HTR-8/SVneo (cell line): ENCODE measurements around the gene PAQR4.

Experiments
- DNase-seq: peaks from one replicate; pipeline ENCODE4 v3.0.0; 2011; ENCODE audit warnings: low spot score, mixed read lengths; ENCODE audit not compliant: insufficient read length
- FAIRE-seq: peaks from 2 replicates; lab custom pipeline; 2011; peaks lifted over from hg19 to GRCh38; lab: Jason Lieb, UNC

PAQR4 gene

GRCh38 chr16:3019594-3020246 lies 50.6 kb downstream of the PAQR4 start:
- FAIRE-seq, result no peak

DNA sequence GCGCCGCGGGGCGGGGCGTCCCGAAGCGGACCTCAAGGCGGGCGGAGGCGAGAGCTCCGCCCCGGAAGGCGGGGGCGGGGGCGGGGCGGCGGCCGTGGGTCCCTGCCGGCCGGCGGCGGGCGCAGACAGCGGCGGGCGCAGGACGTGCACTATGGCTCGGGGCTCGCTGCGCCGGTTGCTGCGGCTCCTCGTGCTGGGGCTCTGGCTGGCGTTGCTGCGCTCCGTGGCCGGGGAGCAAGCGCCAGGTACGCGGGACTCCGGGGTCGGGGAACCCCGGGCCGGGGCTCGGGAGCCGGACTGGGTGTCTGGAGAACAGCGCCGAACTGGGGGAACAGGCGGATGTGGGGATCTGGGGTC lies 51.1 kb downstream of the PAQR4 start, which contains the start of gene TNFRSF12A:
TSS of gene TNFRSF12A (plus strand) at position 122 of the 357 bp plus-strand sequence. CDS start at position 152, 30 bp downstream.
- FAIRE-seq, result peak; percentile 69
- peak; percentile 78 for DNase-seq

More at GRCh38 chr16:3019594-3020246, 50.6 kb downstream of the PAQR4 start:
- DNase-seq, result no peak

DNA sequence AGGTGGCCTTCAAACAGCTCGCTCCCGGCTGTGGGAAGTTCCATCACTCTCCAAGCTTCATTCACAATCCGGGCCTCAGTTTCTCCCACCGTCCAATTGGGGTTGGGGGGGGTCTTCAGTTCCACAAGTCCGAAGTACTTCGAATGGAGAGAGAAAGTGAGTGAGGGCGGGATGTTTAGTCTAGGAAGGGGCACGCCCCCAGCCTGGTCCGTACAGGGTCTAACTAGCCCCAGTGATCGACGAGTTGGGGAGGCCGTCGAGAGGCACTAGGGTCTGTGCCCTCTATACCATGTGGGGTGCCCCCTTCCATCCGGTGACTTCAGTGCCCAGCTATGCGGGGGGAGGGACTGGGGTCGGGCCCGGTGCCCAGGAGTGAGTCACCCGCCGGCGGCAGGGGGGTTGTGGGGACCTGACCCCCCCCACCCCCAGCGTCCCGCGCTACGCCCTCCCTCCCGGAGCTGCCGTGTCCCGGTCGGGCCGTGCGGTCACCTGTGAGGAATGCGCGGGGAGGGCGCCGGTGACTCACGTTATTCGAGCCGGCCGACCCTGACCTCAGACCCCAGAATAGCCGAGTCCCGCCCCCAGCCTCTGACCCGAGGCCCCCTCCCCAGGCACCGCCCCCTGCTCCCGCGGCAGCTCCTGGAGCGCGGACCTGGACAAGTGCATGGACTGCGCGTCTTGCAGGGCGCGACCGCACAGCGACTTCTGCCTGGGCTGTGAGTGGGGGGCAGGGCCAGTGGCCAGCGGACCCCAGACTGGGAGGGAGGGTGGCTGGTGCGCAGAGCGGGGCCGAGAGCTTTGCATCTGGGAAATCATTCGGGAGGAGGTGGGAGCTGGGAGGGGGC lies 51.7 kb downstream of the PAQR4 start:
- FAIRE-seq, result peak; percentile 95
- peak; percentile 84 for DNase-seq

DNA sequence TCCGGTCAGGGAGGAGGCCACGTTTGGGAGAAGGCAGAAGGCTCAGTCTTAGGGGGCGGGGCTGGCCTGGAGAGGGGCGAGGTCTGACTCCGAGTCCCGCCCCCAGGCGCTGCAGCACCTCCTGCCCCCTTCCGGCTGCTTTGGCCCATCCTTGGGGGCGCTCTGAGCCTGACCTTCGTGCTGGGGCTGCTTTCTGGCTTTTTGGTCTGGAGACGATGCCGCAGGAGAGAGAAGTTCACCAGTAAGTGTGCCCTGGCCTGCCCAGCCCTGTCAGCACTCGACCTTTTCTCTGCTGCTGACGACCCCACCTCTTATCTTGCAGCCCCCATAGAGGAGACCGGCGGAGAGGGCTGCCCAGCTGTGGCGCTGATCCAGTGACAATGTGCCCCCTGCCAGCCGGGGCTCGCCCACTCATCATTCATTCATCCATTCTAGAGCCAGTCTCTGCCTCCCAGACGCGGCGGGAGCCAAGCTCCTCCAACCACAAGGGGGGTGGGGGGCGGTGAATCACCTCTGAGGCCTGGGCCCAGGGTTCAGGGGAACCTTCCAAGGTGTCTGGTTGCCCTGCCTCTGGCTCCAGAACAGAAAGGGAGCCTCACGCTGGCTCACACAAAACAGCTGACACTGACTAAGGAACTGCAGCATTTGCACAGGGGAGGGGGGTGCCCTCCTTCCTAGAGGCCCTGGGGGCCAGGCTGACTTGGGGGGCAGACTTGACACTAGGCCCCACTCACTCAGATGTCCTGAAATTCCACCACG lies 52.5 kb downstream of the PAQR4 start:
- peak; percentile 69 for DNase-seq
- FAIRE-seq, result peak; percentile 93

GRCh38 chr16:3022208-3022683 lies 53.1 kb downstream of the PAQR4 start:
- peak; percentile 85 for DNase-seq
- peak; percentile 72 for FAIRE-seq

GRCh38 chr16:3022684-3023414 lies 53.7 kb downstream of the PAQR4 start:
- peak; percentile 33 for FAIRE-seq
- no peak for DNase-seq
